Measurements from ENCODE around the gene DENND4C.
A peak's percentile ranks its signal among the peaks of the same experiment; 100 is the strongest.
"Not testable (repeated sequence)": the region's sequence is repeated elsewhere in the genome, so short reads cannot be mapped to it uniquely, and the experiment has no call there.

The DENND4C gene

DNA sequence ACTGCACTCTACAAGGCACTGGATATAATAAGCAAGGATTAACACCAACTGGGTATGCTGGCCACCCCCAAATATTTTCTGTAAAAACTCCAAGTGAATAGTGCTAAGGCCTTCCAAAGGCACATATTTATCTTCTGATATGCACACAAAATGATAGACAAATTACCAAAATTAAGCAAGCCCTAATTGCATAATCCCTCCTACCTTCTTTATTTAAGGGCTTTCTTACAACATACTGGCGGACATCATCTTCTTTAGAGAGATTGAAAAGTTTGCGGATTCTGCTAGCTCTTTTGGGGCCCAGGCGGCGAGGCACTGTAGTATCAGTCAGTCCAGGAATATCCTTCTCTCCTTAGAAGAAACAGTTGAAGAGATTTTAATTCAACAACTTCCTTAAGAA lies 147.7 kb downstream of the DENND4C start:
- no peak for DNase-seq

GRCh38 chr9:19378647-19379046 lies 148.2 kb downstream of the DENND4C start:
- DNase-seq: no peak

DNA sequence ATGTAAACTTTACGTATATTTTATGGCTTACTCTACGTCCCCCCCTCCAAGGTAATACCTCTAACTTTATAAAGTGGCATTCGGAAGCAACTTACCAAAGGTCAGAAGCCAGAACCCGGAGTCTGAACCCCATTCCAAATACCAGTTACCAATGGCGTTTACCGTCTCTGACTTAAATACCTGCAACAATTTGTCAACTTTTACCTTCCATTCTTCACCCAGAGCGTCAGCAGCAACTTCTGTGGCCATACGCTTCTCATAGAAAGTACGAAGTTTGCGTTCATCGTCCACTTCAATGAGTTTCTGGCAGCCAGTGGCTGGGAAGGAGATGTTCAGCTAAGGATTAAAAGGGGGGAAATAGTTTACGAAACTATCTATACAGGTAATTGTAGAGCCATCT lies 148.8 kb downstream of the DENND4C start:
- DNase-seq: no peak

GRCh38 chr9:19379697-19380046 lies 149.2 kb downstream of the DENND4C start:
- DNase-seq: peak in 3 of 5 donors; percentile 8 to 44 (median 32)

- no peak for DNase-seq
Observed at GRCh38 chr9:19380826-19381075, 150.3 kb downstream of the DENND4C start.

- DNase-seq: no peak
Observed at GRCh38 chr9:19381656-19382055, 151.2 kb downstream of the DENND4C start.

DNA sequence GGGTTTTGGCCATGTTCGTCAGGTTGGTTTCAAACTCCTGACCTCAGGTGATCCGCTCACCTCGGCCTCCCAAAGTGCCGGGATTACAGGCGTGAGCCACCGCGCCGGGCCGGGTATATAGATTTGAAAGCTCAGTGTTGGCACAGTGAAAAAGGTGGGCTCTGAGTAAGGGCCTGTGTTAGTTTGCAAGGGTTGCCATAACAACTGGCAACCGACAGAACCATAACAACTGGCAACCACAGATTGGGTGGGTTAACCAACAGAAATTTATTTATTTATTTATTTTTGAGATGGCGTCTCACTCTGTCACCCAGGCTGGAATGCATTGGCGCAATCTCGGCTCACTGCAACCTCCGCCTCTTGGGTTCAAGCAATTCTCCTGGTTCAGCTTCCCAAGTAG lies 154.7 kb downstream of the DENND4C start:
- DNase-seq: not testable (repeated sequence)

- no peak for DNase-seq
Observed at GRCh38 chr9:19385786-19386501, 155.5 kb downstream of the DENND4C start.

- no peak for DNase-seq
Observed at GRCh38 chr9:19386502-19387044, 156.1 kb downstream of the DENND4C start.

- no peak for DNase-seq
Observed at GRCh38 chr9:19387317-19387716, 156.8 kb downstream of the DENND4C start.

DNA sequence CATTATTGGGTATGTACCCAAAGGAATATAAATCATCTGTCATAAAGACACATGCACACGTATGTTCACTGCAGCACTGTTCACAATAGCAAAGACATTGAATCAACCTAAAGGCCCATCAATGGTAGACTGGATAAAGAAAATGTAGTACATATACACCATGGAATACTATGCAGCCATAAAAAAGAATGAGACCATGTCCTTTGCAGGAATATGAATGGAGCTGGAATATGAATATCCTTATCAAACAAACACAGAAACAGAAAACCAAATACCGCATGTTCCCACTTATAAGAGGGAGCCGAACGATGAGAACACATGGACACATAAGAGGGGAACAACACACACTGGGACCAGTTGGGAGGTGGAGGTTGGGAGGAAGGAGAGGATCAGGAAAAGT lies 159.0 kb downstream of the DENND4C start:
- DNase-seq: not testable (repeated sequence)

DNA sequence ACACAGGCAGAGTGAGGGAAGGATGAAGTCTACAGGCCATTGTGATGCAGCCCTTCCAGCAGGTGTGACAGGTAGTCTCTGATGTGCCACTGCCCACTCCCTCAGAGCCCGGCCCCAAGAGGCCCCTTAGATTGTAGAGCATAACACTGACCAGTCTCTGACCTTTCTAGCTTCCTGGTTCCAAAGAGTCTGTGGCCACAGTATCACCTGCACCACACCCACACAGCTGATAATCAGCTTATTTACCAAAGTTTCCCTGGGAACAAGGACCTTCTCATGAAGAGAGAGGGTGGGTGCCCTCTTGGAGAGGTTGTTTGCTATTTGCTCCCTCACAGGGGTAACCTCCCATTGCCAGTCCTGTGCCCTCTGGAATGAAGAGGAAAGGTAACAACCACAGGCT lies 167.4 kb downstream of the DENND4C start:
- DNase-seq: no peak

DNA sequence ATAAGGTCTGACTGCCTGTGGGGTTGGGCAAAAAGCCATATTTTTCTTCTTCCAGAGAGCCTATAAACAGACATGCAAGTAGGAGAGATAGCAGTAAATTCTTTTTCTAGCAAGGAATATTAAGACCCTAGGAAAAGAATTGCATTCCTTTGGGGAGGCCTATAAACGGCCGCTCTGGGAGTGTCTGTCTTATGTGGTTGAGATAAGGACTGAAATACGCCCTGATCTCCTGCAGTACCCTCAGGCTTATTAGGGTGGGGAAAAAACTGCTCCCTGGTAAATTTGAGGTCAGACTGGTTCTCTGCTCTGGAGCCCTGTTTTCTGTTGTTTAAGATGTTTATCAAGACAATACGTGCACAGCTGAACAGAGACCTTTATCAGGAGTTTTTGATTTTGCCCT lies 172.7 kb downstream of the DENND4C start:
- DNase-seq: not testable (repeated sequence)

DNA sequence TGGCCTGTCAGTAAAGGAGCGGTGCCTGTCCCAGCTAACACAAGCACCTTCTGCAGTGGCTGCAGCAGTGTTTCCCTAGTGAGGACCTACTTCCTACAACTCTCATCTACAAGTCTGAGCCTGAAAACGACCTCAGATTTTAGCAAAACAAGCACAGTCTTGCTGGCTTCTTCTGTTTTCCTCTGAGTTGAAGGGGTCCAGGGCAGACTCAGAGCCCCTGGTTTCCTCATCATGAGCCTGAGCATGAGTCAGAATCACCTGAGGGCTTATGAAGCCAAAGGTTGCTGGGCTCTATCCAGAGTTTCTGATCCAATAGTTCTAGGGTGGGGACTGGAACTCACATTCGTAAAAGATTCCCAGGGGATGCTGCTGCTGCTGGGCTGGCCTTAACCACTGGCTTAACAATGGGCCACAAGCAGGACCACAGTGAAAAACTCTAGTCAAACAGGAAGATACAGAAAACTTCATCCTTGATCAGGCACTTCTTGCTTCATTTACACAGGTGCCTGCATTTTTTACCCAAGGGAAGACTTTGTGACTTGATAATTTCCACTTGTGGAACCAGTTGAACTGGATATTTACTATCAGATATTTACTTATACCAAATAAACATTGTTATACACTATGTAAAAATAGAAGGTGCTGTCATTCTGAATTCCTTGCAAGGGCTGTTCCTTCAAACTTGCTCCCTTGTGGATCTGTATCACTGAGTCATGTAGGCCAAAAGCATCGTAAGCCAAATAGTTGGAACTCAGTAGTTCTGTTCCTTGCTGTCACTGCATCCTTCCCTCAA lies 174.0 kb downstream of the DENND4C start:
- no peak for DNase-seq

- no peak for DNase-seq
Observed at GRCh38 chr9:19405771-19406170, 175.3 kb downstream of the DENND4C start.

GRCh38 chr9:19408316-19408692 lies 177.8 kb downstream of the DENND4C start:
- peak in 1 of 5 donors; percentile 6 for DNase-seq

GRCh38 chr9:19408693-19409400 lies 178.4 kb downstream of the DENND4C start, which contains the start of gene ACER2:
Gene ACER2 (plus strand): TSS chr9:19409009. CDS start chr9:19409085, 76 bp downstream.
- DNase-seq: peak; percentile 90 to 95 (median 90)

DNA sequence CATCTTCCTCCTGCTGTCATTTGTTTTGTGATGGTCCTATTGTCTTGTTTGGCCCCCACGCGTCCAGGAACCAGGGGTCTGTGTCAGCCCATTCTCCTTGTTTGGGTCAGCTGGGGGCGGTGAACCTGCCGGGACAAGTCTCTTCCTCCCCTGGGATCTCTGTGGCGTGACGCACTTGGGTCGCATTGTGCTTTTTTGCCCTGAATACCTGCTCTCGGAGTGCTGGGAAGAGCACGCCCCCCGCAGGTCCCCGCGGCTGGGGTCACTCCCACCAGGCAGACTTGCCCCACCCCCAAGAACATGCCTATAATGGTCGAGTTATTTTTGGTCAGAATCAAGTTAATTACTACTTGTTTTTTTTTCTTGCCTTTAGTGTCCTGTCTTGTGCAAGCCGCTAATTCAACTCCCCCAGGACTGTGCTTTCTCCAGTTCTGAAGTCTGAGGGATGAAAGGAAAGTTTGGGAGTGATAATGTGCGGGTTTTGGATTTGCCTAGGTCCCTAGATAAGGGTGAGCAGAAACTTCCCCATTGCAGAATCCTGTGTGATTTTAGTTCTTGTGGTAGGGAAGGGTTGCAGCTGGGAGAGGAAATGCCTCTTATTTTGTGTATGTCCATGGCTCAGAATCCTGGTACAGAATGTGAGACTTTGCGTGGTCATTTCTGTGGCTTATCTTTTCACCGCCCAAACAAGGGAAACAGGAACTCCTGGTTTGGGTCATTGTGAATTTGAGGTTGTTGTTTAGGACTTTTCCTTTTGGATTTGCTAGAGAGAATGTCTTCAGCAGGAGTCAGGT lies 179.1 kb downstream of the DENND4C start:
- peak in 1 of 5 donors; percentile 8 for DNase-seq

DNA sequence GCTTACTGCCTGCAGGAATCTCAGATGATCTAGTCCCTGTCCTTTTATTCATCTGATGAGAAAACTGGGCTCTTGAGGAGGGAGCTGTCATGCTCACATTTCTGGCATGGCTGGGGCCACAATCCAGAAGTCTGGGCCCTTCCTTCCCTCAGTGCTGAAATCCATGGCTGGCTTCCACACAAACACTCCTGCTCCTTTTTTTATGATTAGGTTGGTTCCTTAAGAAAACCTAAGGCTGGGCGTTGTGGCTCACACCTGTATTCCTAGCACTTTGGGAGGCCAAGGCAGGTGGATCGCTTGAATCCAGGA lies 179.7 kb downstream of the DENND4C start:
- no peak for DNase-seq

GRCh38 chr9:19410594-19410993 lies 180.1 kb downstream of the DENND4C start:
- no peak for DNase-seq

- no peak for DNase-seq
Observed at GRCh38 chr9:19411316-19411715, 180.8 kb downstream of the DENND4C start.

DNA sequence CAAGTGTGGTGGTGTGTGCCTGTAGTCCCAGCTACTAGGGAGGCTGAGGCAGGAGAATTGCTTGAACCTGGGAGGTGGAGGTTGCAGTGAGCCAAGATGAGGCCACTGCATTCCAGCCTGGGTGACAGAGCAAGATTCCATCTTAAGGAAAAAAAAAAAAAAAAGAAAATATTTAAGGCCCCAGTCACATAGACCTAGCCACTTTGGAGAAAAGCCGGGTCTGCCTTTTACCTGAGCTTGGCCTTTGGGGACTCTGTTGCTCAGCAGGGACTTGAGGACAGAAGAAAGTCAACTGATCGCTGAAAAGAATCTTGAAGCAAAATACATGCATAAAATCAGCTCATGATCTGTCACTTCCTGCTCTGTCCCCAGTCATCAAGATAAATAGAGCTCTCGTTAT lies 183.0 kb downstream of the DENND4C start:
- not testable (repeated sequence) for DNase-seq

GRCh38 chr9:19416143-19416542 lies 185.7 kb downstream of the DENND4C start:
- DNase-seq: no peak

Measured in T-helper 1 cell (primary cell).